ENCODE results near the gene ARHGAP11B.
"Not testable (repeated sequence)": the region's sequence is repeated elsewhere in the genome, so short reads cannot be mapped to it uniquely, and the experiment has no call there.

The ARHGAP11B gene

DNA sequence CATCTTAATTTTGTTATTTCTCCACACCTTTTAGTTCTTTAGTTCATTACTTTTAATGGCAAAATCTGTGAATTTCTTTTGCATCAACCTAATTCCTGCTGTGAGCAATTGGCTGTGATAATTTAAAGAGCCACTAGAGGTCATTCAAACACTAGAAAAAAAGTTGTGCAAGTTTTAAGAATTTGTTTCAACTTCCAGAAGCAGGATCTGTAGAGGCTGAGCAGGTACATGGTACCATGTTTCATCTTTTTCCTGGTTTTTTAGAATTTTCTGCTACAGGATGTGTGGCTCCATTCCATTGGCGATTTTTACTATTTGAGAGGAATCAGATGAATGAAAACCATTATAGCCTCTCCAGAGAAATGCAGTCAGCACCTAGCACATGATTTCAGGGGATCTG, 35.2 kb downstream of the ARHGAP11B start:
- Histone ChIP-seq H3K79me2 (ENCODE audit: insufficient read depth, low read depth, low read length) (peaks cover 52% of the 10 kb centered on the region; the same call in 1 of the 2 replicates), H3K36me3 (ENCODE audit: insufficient read depth, low read length) (peaks cover 87% of the 10 kb centered on the region)
- H3K9me3 ChIP-seq (ENCODE audit: low read length); H2AFZ ChIP-seq (ENCODE audit: low read length); POLR2A ChIA-PET; H3K4me1 ChIP-seq (ENCODE audit: insufficient read depth, low read length, poor library complexity, severe bottlenecking); H3K27ac ChIP-seq (ENCODE audit: low read depth, low read length, poor library complexity, severe bottlenecking); H3K4me2 ChIP-seq (ENCODE audit: low read length); H3K9me2 ChIP-seq (ENCODE audit: insufficient read depth, low read length); H4K20me1 ChIP-seq (ENCODE audit: insufficient read depth, low read length); BruUV-seq (replicated peaks); CTCF ChIA-PET (ENCODE audit: unreplicated experiment); H3K4me3 ChIP-seq (ENCODE audit: low read depth, low read length, poor library complexity, severe bottlenecking): not testable (repeated sequence)
- intact Hi-C loops (cut with micrococcal nuclease; ENCODE audit: unreplicated experiment), result loop anchor here (10.0 kb wide), 1 partner anchor 84 kb away; no protein-coding TSS in a partner anchor
- TF ChIP-seq, protein P1, sequence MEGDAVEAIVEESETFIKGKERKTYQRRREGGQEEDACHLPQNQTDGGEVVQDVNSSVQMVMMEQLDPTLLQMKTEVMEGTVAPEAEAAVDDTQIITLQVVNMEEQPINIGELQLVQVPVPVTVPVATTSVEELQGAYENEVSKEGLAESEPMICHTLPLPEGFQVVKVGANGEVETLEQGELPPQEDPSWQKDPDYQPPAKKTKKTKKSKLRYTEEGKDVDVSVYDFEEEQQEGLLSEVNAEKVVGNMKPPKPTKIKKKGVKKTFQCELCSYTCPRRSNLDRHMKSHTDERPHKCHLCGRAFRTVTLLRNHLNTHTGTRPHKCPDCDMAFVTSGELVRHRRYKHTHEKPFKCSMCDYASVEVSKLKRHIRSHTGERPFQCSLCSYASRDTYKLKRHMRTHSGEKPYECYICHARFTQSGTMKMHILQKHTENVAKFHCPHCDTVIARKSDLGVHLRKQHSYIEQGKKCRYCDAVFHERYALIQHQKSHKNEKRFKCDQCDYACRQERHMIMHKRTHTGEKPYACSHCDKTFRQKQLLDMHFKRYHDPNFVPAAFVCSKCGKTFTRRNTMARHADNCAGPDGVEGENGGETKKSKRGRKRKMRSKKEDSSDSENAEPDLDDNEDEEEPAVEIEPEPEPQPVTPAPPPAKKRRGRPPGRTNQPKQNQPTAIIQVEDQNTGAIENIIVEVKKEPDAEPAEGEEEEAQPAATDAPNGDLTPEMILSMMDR (conservative IDR thresholded peaks at IDR 0.05; ENCODE audit: low read length), result peak; percentile 77
- DNase-seq (ENCODE audit: low spot score), result peak; percentile 7

DNA sequence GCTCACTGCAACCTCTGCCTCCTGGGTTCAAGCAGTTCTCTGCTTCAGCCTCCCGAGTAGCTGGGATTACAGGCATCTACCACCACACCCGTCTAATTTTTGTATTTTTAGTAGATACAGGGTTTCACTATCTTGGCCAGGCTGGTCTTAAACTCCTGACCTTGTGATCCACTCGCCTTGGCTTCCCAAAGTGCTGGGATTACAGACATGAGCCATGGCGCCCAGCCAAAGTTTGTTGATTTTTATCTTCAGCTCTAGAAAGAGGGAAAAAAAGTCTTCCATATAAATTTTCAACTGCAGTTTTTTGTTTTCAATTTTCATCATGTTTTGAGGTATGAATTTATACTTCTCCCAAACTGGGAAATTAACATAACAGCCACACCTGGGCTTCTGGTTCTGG, 43.7 kb downstream of the ARHGAP11B start:
- intact Hi-C loops (cut with micrococcal nuclease; ENCODE audit: unreplicated experiment), result loop anchor here (10.0 kb wide), 1 partner anchor 75 kb away; no protein-coding TSS in a partner anchor
- H3K27ac ChIP-seq (ENCODE audit: low read depth, low read length, poor library complexity, severe bottlenecking); DNase-seq (ENCODE audit: low spot score); H3K4me2 ChIP-seq (ENCODE audit: low read length); H3K9me3 ChIP-seq (ENCODE audit: low read length); H4K20me1 ChIP-seq (ENCODE audit: insufficient read depth, low read length); H2AFZ ChIP-seq (ENCODE audit: low read length); CTCF ChIA-PET (ENCODE audit: unreplicated experiment); H3K4me1 ChIP-seq (ENCODE audit: insufficient read depth, low read length, poor library complexity, severe bottlenecking); H3K4me3 ChIP-seq (ENCODE audit: low read depth, low read length, poor library complexity, severe bottlenecking); H3K9me2 ChIP-seq (ENCODE audit: insufficient read depth, low read length); BruUV-seq (replicated peaks); POLR2A ChIA-PET: not testable (repeated sequence)
- Histone ChIP-seq H3K36me3 (ENCODE audit: insufficient read depth, low read length) (peaks cover 99% of the 10 kb centered on the region), H3K79me2 (ENCODE audit: insufficient read depth, low read depth, low read length) (peaks cover 31% of the 10 kb centered on the region; the same call in 1 of the 2 replicates)

DNA sequence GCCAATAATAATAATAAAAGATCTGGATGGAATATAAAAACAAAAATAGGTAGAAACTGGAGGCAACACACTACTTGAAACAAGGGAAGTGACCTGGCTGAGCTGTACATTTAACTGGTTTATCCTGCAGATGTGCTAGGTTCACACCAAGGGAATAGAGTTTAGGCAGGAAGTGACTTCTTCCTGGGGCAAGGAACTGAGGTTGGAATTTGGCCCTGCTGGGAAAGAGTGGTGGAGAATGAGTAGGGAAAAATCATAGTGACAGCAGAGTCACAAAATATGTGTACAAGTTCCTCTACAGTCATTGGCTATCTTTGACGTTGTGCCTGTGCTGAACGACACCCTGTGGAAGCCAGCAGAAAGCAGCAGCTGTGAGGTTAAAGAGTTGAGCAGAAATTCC, 44.1 kb downstream of the ARHGAP11B start:
- no peak overlapping the region for H2AFZ ChIP-seq (ENCODE audit: low read length)
- H3K27ac ChIP-seq (ENCODE audit: low read depth, low read length, poor library complexity, severe bottlenecking), result no peak overlapping the region
- H3K36me3 ChIP-seq (ENCODE audit: insufficient read depth, low read length), result peaks cover 99% of the 10 kb centered on the region
- no peak overlapping the region for H3K4me2 ChIP-seq (ENCODE audit: low read length)
- no peaks in the 10 kb centered on the region for H3K9me2 ChIP-seq (ENCODE audit: insufficient read depth, low read length)
- peaks cover 29% of the 10 kb centered on the region; the same call in 1 of the 2 replicates for H3K79me2 ChIP-seq (ENCODE audit: insufficient read depth, low read depth, low read length)
- no peak for DNase-seq (ENCODE audit: low spot score)
- no peak for TF ChIP-seq EZH2phosphoT487 (IDR thresholded peaks at IDR 0.05; ENCODE audit: borderline replicate concordance, low read depth, low read length)
- TF ChIP-seq, protein P1 (conservative IDR thresholded peaks at IDR 0.05; ENCODE audit: low read length), result no peak
- POLR2A ChIA-PET, result interaction anchor here (0.7 kb wide), 1 partner anchor 82 kb away, joined by 4 read pairs; no protein-coding TSS in a partner anchor
- CTCF ChIA-PET (ENCODE audit: unreplicated experiment), result no interaction called here
- intact Hi-C loops (cut with micrococcal nuclease; ENCODE audit: unreplicated experiment), result no loop called here
- BruUV-seq (replicated peaks), result no TSS peak
- no peak overlapping the region for H3K4me3 ChIP-seq (ENCODE audit: low read depth, low read length, poor library complexity, severe bottlenecking)
- H3K4me1 ChIP-seq (ENCODE audit: insufficient read depth, low read length, poor library complexity, severe bottlenecking), result no peaks in the 10 kb centered on the region
- H3K9me3 ChIP-seq (ENCODE audit: low read length), result no peaks in the 10 kb centered on the region
- H4K20me1 ChIP-seq (ENCODE audit: insufficient read depth, low read length), result no peaks in the 10 kb centered on the region

All from OCI-LY7 (cell line).